ENCODE results near the gene CYP26C1. TPM values are rescaled to one million over a fixed set of nuclear protein-coding genes. Genes with fewer than 3 reads are reported as not detected.

Gene CYP26C1
- total and polyA plus RNA-seq, 9 of the 15 experiments (the other 6 are each of a cell fraction or from before 2014, with no cell fraction given): 0.07 to 0.09 (median 0.07) TPM; not detected in 6

- TF ChIP-seq THAP12 (CRISPR knock-in tag; IDR thresholded peaks at IDR 0.05): no peak
- no peak for TF ChIP-seq HOMEZ (CRISPR knock-in tag; IDR thresholded peaks at IDR 0.05)
- TF ChIP-seq, protein P1, sequence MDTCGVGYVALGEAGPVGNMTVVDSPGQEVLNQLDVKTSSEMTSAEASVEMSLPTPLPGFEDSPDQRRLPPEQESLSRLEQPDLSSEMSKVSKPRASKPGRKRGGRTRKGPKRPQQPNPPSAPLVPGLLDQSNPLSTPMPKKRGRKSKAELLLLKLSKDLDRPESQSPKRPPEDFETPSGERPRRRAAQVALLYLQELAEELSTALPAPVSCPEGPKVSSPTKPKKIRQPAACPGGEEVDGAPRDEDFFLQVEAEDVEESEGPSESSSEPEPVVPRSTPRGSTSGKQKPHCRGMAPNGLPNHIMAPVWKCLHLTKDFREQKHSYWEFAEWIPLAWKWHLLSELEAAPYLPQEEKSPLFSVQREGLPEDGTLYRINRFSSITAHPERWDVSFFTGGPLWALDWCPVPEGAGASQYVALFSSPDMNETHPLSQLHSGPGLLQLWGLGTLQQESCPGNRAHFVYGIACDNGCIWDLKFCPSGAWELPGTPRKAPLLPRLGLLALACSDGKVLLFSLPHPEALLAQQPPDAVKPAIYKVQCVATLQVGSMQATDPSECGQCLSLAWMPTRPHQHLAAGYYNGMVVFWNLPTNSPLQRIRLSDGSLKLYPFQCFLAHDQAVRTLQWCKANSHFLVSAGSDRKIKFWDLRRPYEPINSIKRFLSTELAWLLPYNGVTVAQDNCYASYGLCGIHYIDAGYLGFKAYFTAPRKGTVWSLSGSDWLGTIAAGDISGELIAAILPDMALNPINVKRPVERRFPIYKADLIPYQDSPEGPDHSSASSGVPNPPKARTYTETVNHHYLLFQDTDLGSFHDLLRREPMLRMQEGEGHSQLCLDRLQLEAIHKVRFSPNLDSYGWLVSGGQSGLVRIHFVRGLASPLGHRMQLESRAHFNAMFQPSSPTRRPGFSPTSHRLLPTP (IDR thresholded peaks at IDR 0.05; ENCODE audit: borderline replicate concordance, extremely low read depth, insufficient read length): no peak
Observed at GRCh38 chr10:93067443-93068365, 7.1 kb downstream of the CYP26C1 start (continued).

All from K562 (cell line).